HEK293 (cell line): ENCODE measurements around the gene VEGFA.

ENCODE experiments used
- CTCF ChIA-PET: fragments of 350-600 bp; formaldehyde crosslinking; extraction: SDS; loops from one replicate; lab custom pipeline; 2021; ENCODE audit warnings: antibody characterized with exemption; lab: Yijun Ruan, JAX
- POLR2A ChIA-PET: fragments of 300-600 bp; formaldehyde crosslinking; extraction: SDS; loops from one replicate; lab custom pipeline; 2020; ENCODE audit warnings: antibody characterized with exemption, inconsistent platforms; lab: Yijun Ruan, JAX
- H3K27ac ChIP-seq: fragments of 200-500 bp; sonication (Bioruptor generic); 2 replicates; pipeline ENCODE4 v1.5.1; 2014; ENCODE audit warnings: low read depth, low read length, control low read depth, inconsistent platforms; ENCODE audit errors: extremely low read depth
- H3K36me3 ChIP-seq, 2 experiments: fragments of 200-500 bp in 1 of 2; sonication (Bioruptor generic) in 1 of 2; 1 replicate in 1 of 2; 2 replicates in 1 of 2; pipeline ENCODE4 v1.5.1; 2014 to 2017; ENCODE audit warnings: inconsistent platforms in 2 of 2, low read length in 2 of 2; ENCODE audit not compliant: control insufficient read depth in 2 of 2, insufficient read depth in 1 of 2
- H3K4me1 ChIP-seq: fragments of 200-500 bp; sonication (Bioruptor generic); 2 replicates; pipeline ENCODE4 v1.5.1; 2014; ENCODE audit warnings: mild to moderate bottlenecking, low read length, inconsistent platforms; ENCODE audit not compliant: control insufficient read depth, insufficient read depth
- H3K4me3 ChIP-seq: 2 replicates; pipeline ENCODE4 v1.5.1; 2011; ENCODE audit warnings: low read depth, mild to moderate bottlenecking, control low read depth, low read length, moderate library complexity
- H3K9me3 ChIP-seq: fragments of 200-500 bp; sonication (Bioruptor generic); 2 replicates; pipeline ENCODE4 v1.5.1; 2014; ENCODE audit warnings: low read depth, low read length, inconsistent platforms; ENCODE audit not compliant: control insufficient read depth, insufficient read depth
- CTCF ChIP-seq: fragments of 450-650 bp; formaldehyde crosslinking; IDR thresholded peaks from 2 replicates; pipeline ENCODE4 v1.5.1; 2016; ENCODE audit warnings: missing biosample characterization, missing genetic modification characterization
- PRDM1 ChIP-seq: fragments of 450-650 bp; formaldehyde crosslinking; IDR thresholded peaks from 2 replicates; pipeline ENCODE4; 2016; ENCODE audit warnings: missing biosample characterization, missing genetic modification characterization
- PRDM4 ChIP-seq: fragments of 450-650 bp; formaldehyde crosslinking; IDR thresholded peaks from 2 replicates; pipeline ENCODE4 v1.5.1; 2017; ENCODE audit warnings: missing biosample characterization, missing genetic modification characterization
- SALL2 ChIP-seq: fragments of 450-650 bp; formaldehyde crosslinking; IDR thresholded peaks from 2 replicates; pipeline ENCODE4 v1.5.0; 2017; ENCODE audit warnings: missing biosample characterization, mild to moderate bottlenecking, missing genetic modification characterization, borderline replicate concordance
- WT1 ChIP-seq: fragments of 450-650 bp; formaldehyde crosslinking; IDR thresholded peaks from 2 replicates; pipeline ENCODE4 v1.5.1; 2016; ENCODE audit warnings: missing biosample characterization, missing genetic modification characterization
- ZBTB48 ChIP-seq: fragments of 450-650 bp; formaldehyde crosslinking; IDR thresholded peaks from 2 replicates; pipeline ENCODE4 v1.5.1; 2016; ENCODE audit warnings: missing biosample characterization, missing genetic modification characterization
- ZEB2 ChIP-seq: fragments of 450-650 bp; formaldehyde crosslinking; IDR thresholded peaks from 2 replicates; pipeline ENCODE4 v1.5.1; 2016; ENCODE audit warnings: missing biosample characterization, missing genetic modification characterization
- ZFHX2 ChIP-seq: fragments of 450-650 bp; formaldehyde crosslinking; conservative IDR thresholded peaks from 2 replicates; pipeline ENCODE4 v1.5.1; 2016; ENCODE audit warnings: missing biosample characterization, missing genetic modification characterization
- ZIC2 ChIP-seq: fragments of 450-650 bp; formaldehyde crosslinking; IDR thresholded peaks from 2 replicates; pipeline ENCODE4 v1.5.1; 2016; ENCODE audit warnings: missing biosample characterization, missing genetic modification characterization
- ZNF121 ChIP-seq: fragments of 450-650 bp; formaldehyde crosslinking; IDR thresholded peaks from 2 replicates; pipeline ENCODE4 v1.5.1; 2016; ENCODE audit warnings: missing biosample characterization, missing genetic modification characterization
- ZNF174 ChIP-seq: fragments of 450-650 bp; formaldehyde crosslinking; IDR thresholded peaks from 2 replicates; pipeline ENCODE4 v1.5.0; 2017; ENCODE audit warnings: missing biosample characterization, mild to moderate bottlenecking, missing genetic modification characterization
- ZNF202 ChIP-seq: fragments of 450-650 bp; formaldehyde crosslinking; IDR thresholded peaks from 2 replicates; pipeline ENCODE4 v1.5.1; 2016; ENCODE audit warnings: missing biosample characterization, missing genetic modification characterization, borderline replicate concordance
- ZNF24 ChIP-seq: fragments of 450-650 bp; formaldehyde crosslinking; IDR thresholded peaks from 2 replicates; pipeline ENCODE4 v1.5.1; 2016; ENCODE audit warnings: missing biosample characterization, missing genetic modification characterization
- ZNF416 ChIP-seq: fragments of 450-650 bp; formaldehyde crosslinking; IDR thresholded peaks from 2 replicates; pipeline ENCODE4 v1.5.1; 2016; ENCODE audit warnings: missing biosample characterization, missing genetic modification characterization
- ZNF548 ChIP-seq: fragments of 450-650 bp; formaldehyde crosslinking; IDR thresholded peaks from 2 replicates; pipeline ENCODE4 v1.5.1; 2016; ENCODE audit warnings: missing biosample characterization, missing genetic modification characterization
- ZNF654 ChIP-seq: fragments of 450-650 bp; formaldehyde crosslinking; IDR thresholded peaks from 2 replicates; pipeline ENCODE4 v1.5.1; 2016; ENCODE audit warnings: low read depth, missing biosample characterization, missing genetic modification characterization
- ZSCAN5A ChIP-seq: fragments of 450-650 bp; formaldehyde crosslinking; IDR thresholded peaks from 2 replicates; pipeline ENCODE4 v1.5.1; 2016; ENCODE audit warnings: missing biosample characterization, missing genetic modification characterization
- TF ChIP-seq, protein P1 (sequence below): fragments of 450-650 bp; formaldehyde crosslinking; IDR thresholded peaks from 2 replicates; pipeline ENCODE4 v1.5.1; 2016; ENCODE audit warnings: missing biosample characterization, missing genetic modification characterization
- TF ChIP-seq, protein P2 (sequence below): fragments of 450-650 bp; formaldehyde crosslinking; IDR thresholded peaks from 2 replicates; pipeline ENCODE4 v1.5.1; 2016; ENCODE audit warnings: missing biosample characterization, missing genetic modification characterization
- TF ChIP-seq, protein P3 (sequence below): fragments of 450-650 bp; formaldehyde crosslinking; IDR thresholded peaks from 2 replicates; pipeline ENCODE4 v1.5.1; 2016; ENCODE audit warnings: missing biosample characterization, missing genetic modification characterization

Gene VEGFA

GRCh38 chr6:43758617-43759050 lies 11.4 kb upstream of the VEGFA start:
- POLR2A ChIA-PET: interaction anchor here (4.1 kb wide), 1 partner anchor 12 kb away, joined by 15 read pairs; the partner anchor contains the start of gene VEGFA

More at GRCh38 chr6:43758617-43759050, 11.4 kb upstream of the VEGFA start:
- H3K36me3 ChIP-seq: no peaks in the 10 kb centered on the region
- no peaks in the 10 kb centered on the region for H3K9me3 ChIP-seq
- TF ChIP-seq ZSCAN5A (tag by site-specific recombination) (no peak), ZFHX2 (tag by site-specific recombination) (0 out of 2 replicates have a peak, but pooled peaks have one; percentile 25), WT1 (tag by site-specific recombination) (no peak), ZNF548 (no peak), CTCF (tag by site-specific recombination) (peak; percentile 30; the same call in 1 of the 2 replicates), ZNF121 (tag by site-specific recombination) (no peak), PRDM1 (no peak), ZNF174 (no peak), PRDM4 (tag by site-specific recombination) (no peak), ZNF202 (tag by site-specific recombination) (no peak), ZBTB48 (tag by site-specific recombination) (peak; percentile 6), ZEB2 (no peak), ZNF654 (tag by site-specific recombination) (peak; percentile 24), SALL2 (tag by site-specific recombination) (no peak), ZIC2 (tag by site-specific recombination) (no peak), ZNF24 (tag by site-specific recombination) (no peak), ZNF416 (tag by site-specific recombination) (no peak)
- TF ChIP-seq, protein P1, sequence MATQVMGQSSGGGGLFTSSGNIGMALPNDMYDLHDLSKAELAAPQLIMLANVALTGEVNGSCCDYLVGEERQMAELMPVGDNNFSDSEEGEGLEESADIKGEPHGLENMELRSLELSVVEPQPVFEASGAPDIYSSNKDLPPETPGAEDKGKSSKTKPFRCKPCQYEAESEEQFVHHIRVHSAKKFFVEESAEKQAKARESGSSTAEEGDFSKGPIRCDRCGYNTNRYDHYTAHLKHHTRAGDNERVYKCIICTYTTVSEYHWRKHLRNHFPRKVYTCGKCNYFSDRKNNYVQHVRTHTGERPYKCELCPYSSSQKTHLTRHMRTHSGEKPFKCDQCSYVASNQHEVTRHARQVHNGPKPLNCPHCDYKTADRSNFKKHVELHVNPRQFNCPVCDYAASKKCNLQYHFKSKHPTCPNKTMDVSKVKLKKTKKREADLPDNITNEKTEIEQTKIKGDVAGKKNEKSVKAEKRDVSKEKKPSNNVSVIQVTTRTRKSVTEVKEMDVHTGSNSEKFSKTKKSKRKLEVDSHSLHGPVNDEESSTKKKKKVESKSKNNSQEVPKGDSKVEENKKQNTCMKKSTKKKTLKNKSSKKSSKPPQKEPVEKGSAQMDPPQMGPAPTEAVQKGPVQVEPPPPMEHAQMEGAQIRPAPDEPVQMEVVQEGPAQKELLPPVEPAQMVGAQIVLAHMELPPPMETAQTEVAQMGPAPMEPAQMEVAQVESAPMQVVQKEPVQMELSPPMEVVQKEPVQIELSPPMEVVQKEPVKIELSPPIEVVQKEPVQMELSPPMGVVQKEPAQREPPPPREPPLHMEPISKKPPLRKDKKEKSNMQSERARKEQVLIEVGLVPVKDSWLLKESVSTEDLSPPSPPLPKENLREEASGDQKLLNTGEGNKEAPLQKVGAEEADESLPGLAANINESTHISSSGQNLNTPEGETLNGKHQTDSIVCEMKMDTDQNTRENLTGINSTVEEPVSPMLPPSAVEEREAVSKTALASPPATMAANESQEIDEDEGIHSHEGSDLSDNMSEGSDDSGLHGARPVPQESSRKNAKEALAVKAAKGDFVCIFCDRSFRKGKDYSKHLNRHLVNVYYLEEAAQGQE (tag by site-specific recombination): peak; percentile 52; the same call in 1 of the 2 replicates
- TF ChIP-seq, protein P2, sequence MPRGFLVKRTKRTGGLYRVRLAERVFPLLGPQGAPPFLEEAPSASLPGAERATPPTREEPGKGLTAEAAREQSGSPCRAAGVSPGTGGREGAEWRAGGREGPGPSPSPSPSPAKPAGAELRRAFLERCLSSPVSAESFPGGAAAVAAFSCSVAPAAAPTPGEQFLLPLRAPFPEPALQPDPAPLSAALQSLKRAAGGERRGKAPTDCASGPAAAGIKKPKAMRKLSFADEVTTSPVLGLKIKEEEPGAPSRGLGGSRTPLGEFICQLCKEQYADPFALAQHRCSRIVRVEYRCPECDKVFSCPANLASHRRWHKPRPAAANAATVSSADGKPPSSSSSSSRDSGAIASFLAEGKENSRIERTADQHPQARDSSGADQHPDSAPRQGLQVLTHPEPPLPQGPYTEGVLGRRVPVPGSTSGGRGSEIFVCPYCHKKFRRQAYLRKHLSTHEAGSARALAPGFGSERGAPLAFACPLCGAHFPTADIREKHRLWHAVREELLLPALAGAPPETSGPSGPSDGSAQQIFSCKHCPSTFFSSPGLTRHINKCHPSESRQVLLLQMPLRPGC (tag by site-specific recombination): no peak
- TF ChIP-seq, protein P3, sequence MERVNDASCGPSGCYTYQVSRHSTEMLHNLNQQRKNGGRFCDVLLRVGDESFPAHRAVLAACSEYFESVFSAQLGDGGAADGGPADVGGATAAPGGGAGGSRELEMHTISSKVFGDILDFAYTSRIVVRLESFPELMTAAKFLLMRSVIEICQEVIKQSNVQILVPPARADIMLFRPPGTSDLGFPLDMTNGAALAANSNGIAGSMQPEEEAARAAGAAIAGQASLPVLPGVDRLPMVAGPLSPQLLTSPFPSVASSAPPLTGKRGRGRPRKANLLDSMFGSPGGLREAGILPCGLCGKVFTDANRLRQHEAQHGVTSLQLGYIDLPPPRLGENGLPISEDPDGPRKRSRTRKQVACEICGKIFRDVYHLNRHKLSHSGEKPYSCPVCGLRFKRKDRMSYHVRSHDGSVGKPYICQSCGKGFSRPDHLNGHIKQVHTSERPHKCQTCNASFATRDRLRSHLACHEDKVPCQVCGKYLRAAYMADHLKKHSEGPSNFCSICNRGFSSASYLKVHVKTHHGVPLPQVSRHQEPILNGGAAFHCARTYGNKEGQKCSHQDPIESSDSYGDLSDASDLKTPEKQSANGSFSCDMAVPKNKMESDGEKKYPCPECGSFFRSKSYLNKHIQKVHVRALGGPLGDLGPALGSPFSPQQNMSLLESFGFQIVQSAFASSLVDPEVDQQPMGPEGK (tag by site-specific recombination): peak; percentile 79
- H3K4me3 ChIP-seq: no peak overlapping the region
- CTCF ChIA-PET: interaction anchor here (0.6 to 8.7 kb wide), 12 partner anchors 10 to 651 kb away, joined by 3 to 110 read pairs (median 6); partner anchors contain the start of gene VEGFA
- H3K4me1 ChIP-seq: no peaks in the 10 kb centered on the region; the same call in 1 of the 2 replicates
- no peak overlapping the region for H3K27ac ChIP-seq
